A673 (cell line): Measurements from ENCODE around the gene ACOXL. TPM values are rescaled to one million over a fixed set of nuclear protein-coding genes. Genes with fewer than 3 reads are reported as not detected.

ENCODE experiments used
- BruUV-seq: library from RNA; stranded (reverse); fragments of 400-500 nt; replicated peaks from 2 replicates; lab custom pipeline; 2021; lab: Mats Ljungman, UMichigan
- CTCF ChIA-PET: fragments of 300-600 bp; sonication (Branson Sonifier 250); formaldehyde crosslinking; loops from one replicate; lab custom pipeline; 2022; ENCODE audit warnings: antibody characterized with exemption; lab: Charles Lee
- POLR2A ChIA-PET: fragments of 300-600 bp; sonication (Branson Sonifier 250); formaldehyde crosslinking; loops from one replicate; lab custom pipeline; 2022; ENCODE audit warnings: antibody characterized with exemption; ENCODE audit not compliant: low non-redundant PET; lab: Charles Lee
- DNase-seq: peaks from one replicate; pipeline ENCODE4 v3.0.0-alpha.2; 2015; ENCODE audit warnings: low spot score
- H3K27ac ChIP-seq: fragments of 200-600 bp; sonication (generic); 2 replicates; pipeline ENCODE4 v1.5.1; 2016; ENCODE audit warnings: mixed run types, low read depth, mild to moderate bottlenecking, mixed read lengths, antibody characterized with exemption, low read length; ENCODE audit not compliant: poor library complexity, severe bottlenecking
- H3K27me3 ChIP-seq: fragments of 200-600 bp; sonication (generic); replicated peaks from 2 replicates; pipeline ENCODE4 v1.6.1; 2017; ENCODE audit warnings: mixed run types, low read depth, mild to moderate bottlenecking, mixed read lengths, antibody characterized with exemption, low read length; ENCODE audit not compliant: insufficient read depth, poor library complexity
- H3K36me3 ChIP-seq: fragments of 200-600 bp; sonication (generic); 2 replicates; pipeline ENCODE4 v1.6.1; 2016; ENCODE audit warnings: mixed run types, mild to moderate bottlenecking, mixed read lengths, antibody characterized with exemption, low read length; ENCODE audit not compliant: insufficient read depth, poor library complexity, severe bottlenecking
- H3K4me1 ChIP-seq: fragments of 200-600 bp; sonication (generic); 2 replicates; pipeline ENCODE4 v1.6.1; 2017; ENCODE audit warnings: mixed run types, mild to moderate bottlenecking, mixed read lengths, antibody characterized with exemption, low read length; ENCODE audit not compliant: insufficient read depth, poor library complexity, severe bottlenecking
- H3K4me3 ChIP-seq: fragments of 200-600 bp; sonication (generic); 2 replicates; pipeline ENCODE4 v1.5.1; 2016; ENCODE audit warnings: low read depth, mixed run types, mild to moderate bottlenecking, mixed read lengths, low read length; ENCODE audit not compliant: poor library complexity, severe bottlenecking
- H3K9me3 ChIP-seq: fragments of 200-600 bp; sonication (generic); 2 replicates; pipeline ENCODE4 v1.6.1; 2016; ENCODE audit warnings: mixed run types, low read depth, mild to moderate bottlenecking, mixed read lengths, antibody characterized with exemption, low read length; ENCODE audit not compliant: poor library complexity, severe bottlenecking
- EZH2 ChIP-seq: fragments of 200-600 bp; sonication (generic); IDR thresholded peaks from 2 replicates; pipeline ENCODE4 v1.6.1; 2017; ENCODE audit warnings: borderline replicate concordance, low read depth, mild to moderate bottlenecking, mixed read lengths, antibody characterized with exemption, low read length; ENCODE audit not compliant: poor library complexity, severe bottlenecking
- intact Hi-C: fragments of 100-400 bp; cut with micrococcal nuclease; formaldehyde crosslinking; loops from one replicate; pipeline ENCODE4 v1.10.0; 2022; ENCODE audit not compliant: unreplicated experiment
- total RNA-seq: library from RNA; stranded (reverse); gene quantifications from 2 replicates; pipeline ENCODE4 v1.2.3, GENCODE V29; 2021
- TF ChIP-seq, protein P1 (sequence below): fragments of 300-800, 200-600 bp; sonication (generic); conservative IDR thresholded peaks from 2 replicates; pipeline ENCODE4 v1.5.1; 2017; ENCODE audit warnings: low read depth, mild to moderate bottlenecking, antibody characterized with exemption, low read length, moderate library complexity, mixed read lengths

Gene ACOXL
- total RNA-seq, 1 experiment from 2014 or later: not detected

DNA sequence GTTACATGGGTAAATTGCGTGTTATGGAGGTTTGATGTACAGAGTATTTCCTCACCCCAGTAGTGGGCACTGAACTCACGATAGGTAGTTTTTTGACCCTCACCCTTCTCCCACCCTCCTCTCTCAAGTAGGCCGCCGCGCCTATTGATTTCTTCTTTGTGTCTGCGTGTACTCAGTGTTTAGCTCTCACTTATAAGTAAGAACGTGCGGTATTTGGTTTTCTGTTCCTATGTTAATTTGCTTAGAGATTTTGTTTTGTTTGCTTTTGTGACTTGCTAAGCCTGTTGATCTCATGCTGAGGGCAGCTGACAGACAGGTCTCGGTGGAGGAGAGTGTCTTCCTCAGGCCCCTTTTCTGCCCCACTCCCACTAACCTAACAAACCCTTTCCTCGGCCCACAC lies 36.2 kb downstream of the ACOXL start:
- ChIA-PET CTCF (no interaction called here), POLR2A (no interaction called here)
- Histone ChIP-seq H3K36me3 (no peaks in the 10 kb centered on the region), H3K4me1 (peaks cover 19% of the 10 kb centered on the region), H3K27me3 (no peaks in the 10 kb centered on the region), H3K27ac (no peak overlapping the region), H3K4me3 (no peak overlapping the region), H3K9me3 (no peaks in the 10 kb centered on the region)
- no peak for DNase-seq
- intact Hi-C loops: no loop called here
- no TSS peak for BruUV-seq
- TF ChIP-seq EZH2: no peak
- TF ChIP-seq, protein P1, sequence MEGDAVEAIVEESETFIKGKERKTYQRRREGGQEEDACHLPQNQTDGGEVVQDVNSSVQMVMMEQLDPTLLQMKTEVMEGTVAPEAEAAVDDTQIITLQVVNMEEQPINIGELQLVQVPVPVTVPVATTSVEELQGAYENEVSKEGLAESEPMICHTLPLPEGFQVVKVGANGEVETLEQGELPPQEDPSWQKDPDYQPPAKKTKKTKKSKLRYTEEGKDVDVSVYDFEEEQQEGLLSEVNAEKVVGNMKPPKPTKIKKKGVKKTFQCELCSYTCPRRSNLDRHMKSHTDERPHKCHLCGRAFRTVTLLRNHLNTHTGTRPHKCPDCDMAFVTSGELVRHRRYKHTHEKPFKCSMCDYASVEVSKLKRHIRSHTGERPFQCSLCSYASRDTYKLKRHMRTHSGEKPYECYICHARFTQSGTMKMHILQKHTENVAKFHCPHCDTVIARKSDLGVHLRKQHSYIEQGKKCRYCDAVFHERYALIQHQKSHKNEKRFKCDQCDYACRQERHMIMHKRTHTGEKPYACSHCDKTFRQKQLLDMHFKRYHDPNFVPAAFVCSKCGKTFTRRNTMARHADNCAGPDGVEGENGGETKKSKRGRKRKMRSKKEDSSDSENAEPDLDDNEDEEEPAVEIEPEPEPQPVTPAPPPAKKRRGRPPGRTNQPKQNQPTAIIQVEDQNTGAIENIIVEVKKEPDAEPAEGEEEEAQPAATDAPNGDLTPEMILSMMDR: no peak

DNA sequence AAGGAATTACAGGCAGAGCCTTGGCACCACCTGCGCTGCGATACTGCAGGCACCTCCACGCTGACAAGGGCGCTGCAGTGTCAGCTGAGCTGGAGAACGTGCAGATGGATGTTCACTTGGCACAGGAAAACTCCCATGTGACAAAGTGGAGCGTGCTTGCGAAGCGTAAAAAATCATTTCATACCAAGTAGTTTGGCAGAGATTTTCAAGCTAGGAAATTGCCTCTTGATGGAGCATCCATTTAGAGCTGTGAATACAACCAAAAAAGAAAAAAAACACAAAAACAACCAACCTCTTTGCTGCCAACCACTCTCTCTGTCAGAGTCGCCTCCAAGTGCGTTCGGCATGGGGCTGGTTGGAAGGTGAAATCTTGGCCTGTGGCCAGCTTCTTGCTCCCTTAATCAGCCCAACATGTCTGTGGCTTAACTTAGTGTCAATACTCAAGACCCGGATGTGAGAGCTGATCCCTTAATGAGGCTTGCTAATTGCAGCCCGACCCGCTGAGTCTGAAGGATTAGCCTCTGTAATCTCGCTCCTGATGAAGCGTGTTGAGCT lies 38.1 kb downstream of the ACOXL start:
- TF ChIP-seq, protein P1: no peak
- TF ChIP-seq EZH2: no peak
- H3K27me3 ChIP-seq: peaks cover 15% of the 10 kb centered on the region
- no peaks in the 10 kb centered on the region for H3K36me3 ChIP-seq
- no TSS peak for BruUV-seq
- no peaks in the 10 kb centered on the region for H3K9me3 ChIP-seq
- peaks cover 19% of the 10 kb centered on the region for H3K4me1 ChIP-seq
- peak; percentile 77 for DNase-seq
- H3K4me3 ChIP-seq: peak overlapping the region; percentile 1
- no peak overlapping the region for H3K27ac ChIP-seq
- POLR2A ChIA-PET: interaction anchor here (0.5 kb wide), 1 partner anchor 120 kb away, joined by 3 read pairs; no protein-coding TSS in a partner anchor
- CTCF ChIA-PET: interaction anchor here (1.4 kb wide), 1 partner anchor 15 kb away, joined by 8 read pairs; no protein-coding TSS in a partner anchor
- intact Hi-C loops: no loop called here

DNA sequence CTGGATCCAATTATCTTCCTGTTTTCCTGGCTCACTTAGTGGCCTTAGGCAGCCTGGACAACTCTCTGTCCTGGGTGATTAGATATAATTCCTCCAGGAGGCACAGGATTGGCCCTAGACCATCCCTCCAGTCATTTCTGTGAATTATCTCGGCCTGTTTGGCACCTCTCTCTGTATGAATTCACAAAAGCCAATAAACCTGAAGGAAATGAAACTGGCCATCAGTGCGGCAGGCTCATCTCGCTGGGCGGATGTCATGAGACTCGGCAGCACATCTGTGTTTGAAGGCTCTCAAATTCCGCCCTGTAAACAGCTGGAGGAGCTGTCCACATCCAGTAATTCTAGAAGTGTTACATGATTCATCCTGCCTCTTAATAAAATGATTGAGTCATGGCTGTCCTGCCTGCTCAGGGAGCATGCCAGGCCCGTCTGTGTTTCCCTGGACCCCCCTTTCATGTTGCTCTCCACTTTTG lies 38.6 kb downstream of the ACOXL start:
- POLR2A ChIA-PET: interaction anchor here (0.5 kb wide), 1 partner anchor 120 kb away, joined by 3 read pairs; no protein-coding TSS in a partner anchor
- DNase-seq: peak; percentile 70

More for the DNA sequence above, 38.6 kb downstream of the ACOXL start:
- CTCF ChIA-PET: interaction anchor here (1.4 kb wide), 1 partner anchor 15 kb away, joined by 8 read pairs; no protein-coding TSS in a partner anchor
- Histone ChIP-seq H3K4me3 (peak overlapping the region; percentile 1), H3K9me3 (no peaks in the 10 kb centered on the region), H3K27me3 (peaks cover 15% of the 10 kb centered on the region), H3K4me1 (peaks cover 19% of the 10 kb centered on the region), H3K27ac (no peak overlapping the region), H3K36me3 (no peaks in the 10 kb centered on the region)
- no TSS peak for BruUV-seq
- TF ChIP-seq, protein P1: no peak
- TF ChIP-seq EZH2: no peak
- intact Hi-C loops: no loop called here
